BE2C (cell line): ENCODE data around the gene NTMT1.

Source experiments
- DNase-seq: peaks from one replicate; pipeline ENCODE4 v3.0.0-alpha.2; 2020
- H3K27me3 ChIP-seq: fragments of 250-450 bp; sonication (Bioruptor Pico); 2 replicates; pipeline ENCODE4 v1.5.1; 2020; ENCODE audit warnings: mild to moderate bottlenecking
- H3K36me3 ChIP-seq: fragments of 250-450 bp; sonication (Bioruptor Pico); 2 replicates; pipeline ENCODE4 v1.5.1; 2020; ENCODE audit warnings: mild to moderate bottlenecking
- H3K4me1 ChIP-seq: fragments of 250-450 bp; sonication (Bioruptor Pico); 2 replicates; pipeline ENCODE4 v1.5.1; 2020
- H3K4me3 ChIP-seq: 2 replicates; pipeline ENCODE4 v1.5.1; 2011; ENCODE audit warnings: low read depth, low read length
- H3K9me3 ChIP-seq: fragments of 250-450 bp; sonication (Bioruptor Pico); 2 replicates; pipeline ENCODE4 v1.5.1; 2020
- CTCF ChIP-seq: IDR thresholded peaks from 2 replicates; pipeline ENCODE4 v1.5.1; 2012; ENCODE audit warnings: mild to moderate bottlenecking, low read depth, low read length

NTMT1 gene

GRCh38 chr9:129676287-129676686 lies 50.3 kb downstream of the NTMT1 start:
- DNase-seq, result no peak
- Histone ChIP-seq H3K4me3 (no peak overlapping the region), H3K4me1 (no peaks in the 10 kb centered on the region; the same call in 1 of the 2 replicates), H3K9me3 (no peaks in the 10 kb centered on the region), H3K27me3 (no peaks in the 10 kb centered on the region), H3K36me3 (no peaks in the 10 kb centered on the region)
- no peak for TF ChIP-seq CTCF

- no peaks in the 10 kb centered on the region for H3K36me3 ChIP-seq
- H3K27me3 ChIP-seq, result no peaks in the 10 kb centered on the region
- H3K4me1 ChIP-seq, result no peaks in the 10 kb centered on the region; the same call in 1 of the 2 replicates
- H3K4me3 ChIP-seq, result no peak overlapping the region
- no peaks in the 10 kb centered on the region for H3K9me3 ChIP-seq
- no peak for DNase-seq
- TF ChIP-seq CTCF, result no peak
Measured at GRCh38 chr9:129676975-129677374, 51.0 kb downstream of the NTMT1 start.

- Histone ChIP-seq H3K9me3 (no peaks in the 10 kb centered on the region), H3K4me1 (no peaks in the 10 kb centered on the region; the same call in 1 of the 2 replicates), H3K4me3 (no peak overlapping the region), H3K27me3 (no peaks in the 10 kb centered on the region), H3K36me3 (no peaks in the 10 kb centered on the region)
- TF ChIP-seq CTCF, result no peak
- DNase-seq, result no peak
Measured at GRCh38 chr9:129677456-129677855, 51.5 kb downstream of the NTMT1 start.

GRCh38 chr9:129678844-129679243 lies 52.9 kb downstream of the NTMT1 start:
- TF ChIP-seq CTCF, result no peak
- no peaks in the 10 kb centered on the region for H3K27me3 ChIP-seq
- no peaks in the 10 kb centered on the region for H3K9me3 ChIP-seq

GRCh38 chr9:129679537-129679936 lies 53.6 kb downstream of the NTMT1 start:
- no peak for TF ChIP-seq CTCF
- Histone ChIP-seq H3K4me3 (no peak overlapping the region), H3K9me3 (no peaks in the 10 kb centered on the region), H3K4me1 (no peaks in the 10 kb centered on the region; the same call in 1 of the 2 replicates), H3K36me3 (no peaks in the 10 kb centered on the region), H3K27me3 (no peaks in the 10 kb centered on the region)
- no peak for DNase-seq

More at GRCh38 chr9:129678844-129679243, 52.9 kb downstream of the NTMT1 start:
- H3K4me1 ChIP-seq, result no peaks in the 10 kb centered on the region; the same call in 1 of the 2 replicates
- no peak overlapping the region for H3K4me3 ChIP-seq
- H3K36me3 ChIP-seq, result no peaks in the 10 kb centered on the region
- DNase-seq, result no peak

GRCh38 chr9:129681924-129682323 lies 56.0 kb downstream of the NTMT1 start:
- H3K9me3 ChIP-seq, result no peaks in the 10 kb centered on the region
- TF ChIP-seq CTCF, result no peak
- H3K4me3 ChIP-seq, result no peak overlapping the region
- H3K36me3 ChIP-seq, result no peaks in the 10 kb centered on the region
- DNase-seq, result no peak
- H3K4me1 ChIP-seq, result no peaks in the 10 kb centered on the region
- H3K27me3 ChIP-seq, result no peaks in the 10 kb centered on the region
